Stimulated activated CD4-positive, alpha-beta T cell treated with anti-CD3 and anti-CD28 coated beads, Interleukin-12 subunit alpha, Interleukin-12 subunit beta, amount 100 ng/mL, for 48 hours (primary cell): ENCODE data around the gene POFUT1.

Experiments used
- DNase-seq, 3 donors: peaks; one replicate each; pipeline ENCODE4 v3.0.0-alpha.2; 2020; ENCODE audit warnings: low read depth in 2 of 3, low spot score in 1 of 3

The POFUT1 gene

GRCh38 chr20:32205843-32206759, 1.6 kb upstream of the POFUT1 start:
- DNase-seq, result no peak

DNA sequence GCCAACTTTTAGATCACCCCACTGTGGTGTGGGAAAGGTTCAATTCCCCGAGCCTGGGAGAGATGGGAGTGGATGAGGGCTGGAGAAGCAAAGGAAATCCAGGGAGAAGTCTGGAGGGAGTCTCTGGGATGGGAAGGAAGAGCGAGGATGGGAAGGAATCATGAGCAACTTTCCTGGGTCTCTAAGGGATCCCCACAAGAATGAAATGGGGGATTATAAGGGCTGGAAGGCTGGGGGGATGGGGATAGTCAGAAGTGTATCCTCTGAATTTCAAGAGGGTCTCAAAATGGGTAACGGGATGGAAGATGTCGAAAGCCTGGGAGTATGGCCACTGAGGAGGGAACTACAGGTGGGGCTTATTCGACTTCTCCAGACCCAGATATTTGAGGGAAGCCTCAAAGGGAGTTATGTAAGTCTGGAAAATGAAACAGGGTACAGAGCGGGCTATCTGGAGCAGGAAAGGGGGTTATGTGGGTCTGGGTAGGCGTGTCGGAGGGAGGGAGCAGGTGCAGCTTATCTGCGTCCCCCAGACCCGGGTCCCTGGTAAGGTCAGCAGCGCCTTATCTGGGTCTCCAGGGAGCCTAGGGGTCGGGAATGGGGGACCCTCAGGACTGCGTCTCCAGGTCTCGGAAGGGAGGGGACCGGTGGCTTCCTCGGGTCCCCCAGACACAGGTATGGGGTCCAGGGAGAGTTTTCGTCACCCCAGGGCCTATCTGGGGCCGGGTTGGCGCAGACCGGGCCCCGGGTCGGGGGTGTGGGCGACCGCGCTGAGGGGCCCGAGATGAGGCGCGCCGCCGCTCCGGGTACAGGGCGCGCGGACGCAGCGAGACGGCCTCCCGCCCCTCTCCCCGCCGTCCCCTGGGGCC, 687 bp upstream of the POFUT1 start:
- DNase-seq, result no peak

- DNase-seq, result no peak
Measured at GRCh38 chr20:32208499-32209154, 947 bp downstream of the POFUT1 start.

DNA sequence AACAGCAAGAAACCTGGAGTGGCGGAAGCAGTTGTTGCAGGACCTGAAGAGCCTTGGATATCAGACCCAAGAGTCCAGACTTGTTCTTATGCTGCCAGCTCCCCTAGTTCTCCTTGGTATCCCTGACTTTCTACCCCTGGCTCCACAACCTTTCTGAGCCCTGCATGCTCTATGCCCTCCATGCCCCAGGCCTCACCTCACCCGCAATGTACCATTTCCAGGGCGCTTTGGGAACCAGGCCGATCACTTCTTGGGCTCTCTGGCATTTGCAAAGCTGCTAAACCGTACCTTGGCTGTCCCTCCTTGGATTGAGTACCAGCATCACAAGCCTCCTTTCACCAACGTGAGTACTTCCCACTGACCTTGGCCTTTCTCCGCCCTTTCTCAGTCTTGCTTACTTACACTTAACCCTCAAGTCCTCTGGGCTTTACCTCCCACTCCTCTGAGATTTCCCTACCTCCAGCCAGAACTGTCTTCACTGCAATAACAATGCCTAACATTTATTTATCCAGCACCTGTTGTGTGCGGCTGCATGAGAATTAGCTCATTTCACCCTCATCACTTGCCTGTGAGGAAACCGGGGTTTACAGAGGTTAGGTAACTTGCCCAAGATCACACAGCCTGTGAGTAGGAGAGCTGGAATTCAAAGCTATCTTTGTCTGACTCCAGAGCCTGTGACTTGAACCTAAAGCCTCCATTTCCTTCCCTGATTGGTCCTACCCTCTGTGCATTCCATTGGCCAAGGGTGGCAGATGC, 2.3 kb downstream of the POFUT1 start:
- DNase-seq, result no peak

DNA sequence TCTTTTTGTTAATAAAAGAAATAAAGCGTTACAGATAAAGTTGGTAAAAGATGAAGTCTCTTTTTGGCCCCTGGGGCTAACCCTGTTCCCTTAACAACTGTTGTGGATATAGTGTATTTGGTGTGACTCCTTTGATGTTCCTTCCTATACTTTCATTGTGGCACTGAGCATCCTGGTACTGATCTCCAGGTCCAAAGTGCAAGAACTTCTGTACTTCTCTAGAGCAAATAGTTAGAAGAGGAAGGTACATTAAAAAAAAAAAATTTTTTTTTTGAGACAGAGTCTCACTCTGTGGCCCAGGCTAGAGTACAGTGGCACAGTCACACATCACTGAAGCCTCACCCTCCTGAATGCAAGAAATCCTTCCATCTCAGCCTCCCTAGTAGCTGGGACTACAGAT, 6.2 kb downstream of the POFUT1 start:
- DNase-seq, result no peak

- no peak for DNase-seq
Measured at GRCh38 chr20:32215147-32215546, 7.5 kb downstream of the POFUT1 start.

GRCh38 chr20:32215729-32216128, 8.0 kb downstream of the POFUT1 start:
- no peak for DNase-seq

- no peak for DNase-seq
Measured at GRCh38 chr20:32216179-32217142, 8.8 kb downstream of the POFUT1 start.

GRCh38 chr20:32218156-32218900, 10.6 kb downstream of the POFUT1 start:
- DNase-seq, result no peak

- no peak for DNase-seq
Measured at GRCh38 chr20:32224463-32224862, 16.8 kb downstream of the POFUT1 start.

GRCh38 chr20:32226391-32226790, 18.7 kb downstream of the POFUT1 start:
- no peak for DNase-seq

GRCh38 chr20:32227306-32227705, 19.6 kb downstream of the POFUT1 start:
- DNase-seq, result no peak

DNA sequence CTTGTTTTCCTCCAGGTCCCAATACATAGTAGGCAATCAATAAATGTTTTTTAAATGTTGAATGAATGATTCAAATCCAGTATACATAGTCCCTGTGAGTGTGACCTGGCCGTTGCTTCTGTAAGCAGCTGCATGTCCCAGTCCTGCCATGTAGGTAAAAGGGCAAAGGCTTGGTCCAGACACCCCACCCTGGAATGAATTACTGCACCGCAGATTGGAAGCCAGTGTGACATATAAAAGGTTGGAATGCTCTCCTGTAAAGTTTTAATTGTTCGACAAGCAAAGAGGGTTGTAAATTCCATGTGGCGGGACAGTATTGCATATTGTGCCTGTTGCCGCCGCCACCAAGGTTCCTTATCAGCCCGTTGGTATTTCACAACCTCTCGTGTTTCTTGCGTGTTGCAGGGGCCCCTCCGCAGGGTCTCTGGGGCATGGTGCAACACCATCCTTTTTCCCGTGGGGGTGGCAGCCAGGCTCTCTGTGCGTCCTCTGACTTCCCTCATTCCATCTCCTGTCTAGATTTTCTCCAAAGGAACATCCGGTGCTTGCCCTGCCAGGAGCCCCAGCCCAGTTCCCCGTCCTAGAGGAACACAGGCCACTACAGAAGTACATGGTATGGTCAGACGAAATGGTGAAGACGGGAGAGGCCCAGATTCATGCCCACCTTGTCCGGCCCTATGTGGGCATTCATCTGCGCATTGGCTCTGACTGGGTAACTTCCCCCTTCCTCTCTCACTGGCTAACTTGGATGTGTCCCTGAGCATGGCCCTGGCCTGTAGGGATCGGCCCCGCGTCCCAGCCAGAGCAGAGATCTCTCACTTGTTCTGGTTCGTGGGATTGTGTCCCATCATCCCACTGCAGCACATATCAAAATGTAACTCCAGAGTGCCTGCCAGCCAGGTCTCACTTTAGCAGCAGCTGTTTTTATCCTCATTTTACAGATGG, 20.3 kb downstream of the POFUT1 start:
- no peak for DNase-seq

GRCh38 chr20:32229251-32229747, 21.6 kb downstream of the POFUT1 start:
- no peak for DNase-seq

DNA sequence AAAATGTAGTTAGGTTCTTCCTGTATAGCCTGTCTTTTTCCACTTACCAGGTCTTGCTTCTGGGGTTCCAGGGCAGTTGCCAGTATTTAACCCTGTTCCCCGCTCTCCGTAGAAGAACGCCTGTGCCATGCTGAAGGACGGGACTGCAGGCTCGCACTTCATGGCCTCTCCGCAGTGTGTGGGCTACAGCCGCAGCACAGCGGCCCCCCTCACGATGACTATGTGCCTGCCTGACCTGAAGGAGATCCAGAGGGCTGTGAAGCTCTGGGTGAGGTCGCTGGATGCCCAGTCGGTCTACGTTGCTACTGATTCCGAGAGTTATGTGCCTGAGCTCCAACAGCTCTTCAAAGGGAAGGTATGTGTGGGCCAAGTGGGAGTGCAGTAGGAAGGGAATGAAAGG, 23.0 kb downstream of the POFUT1 start:
- no peak for DNase-seq

- DNase-seq, result no peak
Measured at GRCh38 chr20:32231245-32231644, 23.6 kb downstream of the POFUT1 start.

DNA sequence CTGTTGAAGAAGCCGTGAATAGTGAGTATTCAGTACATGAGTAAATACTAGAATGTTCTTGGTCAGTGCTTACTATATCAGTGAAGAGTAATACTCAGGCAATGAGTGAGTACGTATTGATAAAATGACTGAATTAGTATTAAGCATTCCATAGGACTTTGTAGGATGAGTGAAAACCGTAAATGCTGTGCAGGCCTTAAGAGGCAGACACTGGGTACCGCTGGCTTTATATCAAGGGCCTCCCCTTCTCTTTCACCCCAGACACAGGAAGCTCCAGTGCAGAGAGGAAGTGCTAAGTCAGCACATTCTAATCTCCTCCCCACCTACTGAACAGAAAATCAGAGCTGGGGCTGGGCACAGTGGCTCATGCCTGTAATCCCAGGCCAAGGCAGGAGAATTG, 24.2 kb downstream of the POFUT1 start:
- peak in 2 of 3 donors; percentile 31 to 52 for DNase-seq
